Femur (tissue), 1 donor: ENCODE results near the gene RUNDC3A.
"Not testable (repeated sequence)": the region's sequence is repeated elsewhere in the genome, so short reads cannot be mapped to it uniquely, and the experiment has no call there.

Source experiments
- DNase-seq: peaks from one replicate; pipeline ENCODE4 v3.0.0-alpha.2; 2017

RUNDC3A gene

DNA sequence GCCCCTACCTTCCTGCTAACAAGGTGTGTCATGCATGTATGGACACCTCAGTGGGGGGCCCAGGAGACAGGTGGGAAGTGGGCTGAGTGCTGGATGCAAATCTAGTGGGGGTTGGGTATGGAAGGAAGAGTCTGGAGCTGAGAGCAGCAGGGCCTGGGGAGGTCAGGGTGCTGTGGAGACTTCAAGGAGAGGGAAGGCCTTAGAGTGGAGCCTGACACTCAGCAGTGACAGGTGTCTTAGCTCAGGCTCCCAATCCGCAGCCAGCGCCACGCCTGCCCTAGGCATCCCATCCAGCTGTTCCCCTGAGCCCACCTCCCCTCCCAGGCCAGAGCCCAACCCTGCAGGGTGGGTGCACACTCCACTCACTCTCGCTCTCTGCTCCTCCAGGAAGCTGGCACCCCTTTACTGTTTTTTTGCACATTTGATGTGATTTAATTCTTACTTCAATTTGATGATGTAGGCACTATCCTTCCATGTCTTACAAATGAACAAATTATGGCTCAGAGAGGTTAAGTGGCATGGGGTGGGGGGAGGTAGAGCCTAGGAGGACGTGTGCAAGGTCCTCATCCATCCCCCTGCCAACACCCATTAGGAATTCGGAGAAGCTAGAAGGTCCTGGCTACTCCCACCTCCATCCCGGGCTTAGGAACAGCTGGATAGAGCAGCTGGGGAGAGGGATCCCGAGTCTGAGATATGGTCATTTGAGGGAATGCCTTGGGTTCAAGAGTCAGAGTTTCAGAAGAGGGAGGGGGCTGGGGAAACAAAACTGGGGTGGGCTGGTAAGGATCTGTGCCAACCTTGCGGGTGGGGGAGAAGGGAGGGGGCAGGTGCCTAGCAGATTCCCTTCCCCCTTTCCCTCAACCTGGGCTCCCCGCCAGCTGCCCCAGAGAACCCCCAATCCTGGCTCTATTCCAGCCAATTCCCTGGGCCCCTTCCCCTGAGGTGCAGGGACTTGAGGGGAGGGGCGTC lies 53.2 kb downstream of the RUNDC3A start:
- peak; percentile 54 for DNase-seq

DNA sequence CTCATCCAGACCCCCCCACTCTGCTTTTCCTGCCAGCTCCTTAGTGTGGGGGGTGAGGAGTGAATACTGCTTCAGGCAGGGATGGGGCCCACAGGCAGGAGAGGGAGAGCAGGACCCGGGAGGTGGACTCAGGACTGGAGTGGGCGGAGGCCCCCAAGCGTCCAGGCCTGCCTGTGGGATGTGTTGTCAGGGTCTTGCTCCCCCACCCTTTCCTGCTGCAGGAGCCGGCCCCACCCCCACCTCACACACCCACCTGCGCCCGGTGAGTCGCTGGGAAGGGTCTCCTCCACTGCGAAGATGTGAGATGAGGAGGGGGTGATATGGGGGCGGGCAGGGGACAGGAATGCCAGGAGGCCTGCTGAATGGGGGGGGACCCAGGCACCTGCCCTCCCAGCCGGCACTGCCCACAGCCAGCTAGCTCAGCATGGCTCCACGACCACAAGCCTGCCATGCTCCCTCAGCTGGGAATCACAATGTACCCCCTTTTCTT lies 54.1 kb downstream of the RUNDC3A start:
- peak; percentile 49 for DNase-seq

DNA sequence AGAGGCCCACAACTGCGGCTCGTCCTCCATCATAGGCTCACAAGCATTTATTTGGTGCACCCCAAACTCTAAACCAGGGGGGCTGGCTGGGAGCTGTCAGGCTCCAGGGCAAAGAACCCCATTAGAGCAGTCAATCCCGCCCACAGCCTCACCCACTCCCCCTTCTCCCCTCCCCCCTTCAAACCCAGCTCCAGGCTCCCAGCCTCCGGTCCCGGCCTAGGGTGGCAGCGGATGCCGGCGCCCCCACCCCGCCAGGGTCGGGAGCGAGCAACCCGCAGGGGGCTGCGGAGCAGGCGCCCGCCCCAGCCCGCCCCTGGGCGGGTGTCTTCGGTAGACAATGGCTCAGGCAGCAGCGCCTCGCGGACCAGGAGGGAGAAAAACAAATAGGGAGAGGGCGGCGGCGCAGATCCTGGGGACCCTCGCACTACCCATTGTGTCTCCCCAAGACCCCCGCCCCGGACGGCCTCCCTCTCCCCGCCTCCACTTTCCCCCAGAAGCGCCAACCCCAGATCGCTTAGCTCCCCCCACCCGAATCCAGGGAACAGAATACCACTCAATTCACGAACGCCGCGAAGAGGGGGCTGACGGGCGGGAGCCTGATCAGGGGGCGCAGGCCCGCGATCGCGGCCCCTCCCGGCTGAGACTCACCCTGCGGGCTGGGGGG lies 54.7 kb downstream of the RUNDC3A start:
- peak; percentile 53 for DNase-seq

DNA sequence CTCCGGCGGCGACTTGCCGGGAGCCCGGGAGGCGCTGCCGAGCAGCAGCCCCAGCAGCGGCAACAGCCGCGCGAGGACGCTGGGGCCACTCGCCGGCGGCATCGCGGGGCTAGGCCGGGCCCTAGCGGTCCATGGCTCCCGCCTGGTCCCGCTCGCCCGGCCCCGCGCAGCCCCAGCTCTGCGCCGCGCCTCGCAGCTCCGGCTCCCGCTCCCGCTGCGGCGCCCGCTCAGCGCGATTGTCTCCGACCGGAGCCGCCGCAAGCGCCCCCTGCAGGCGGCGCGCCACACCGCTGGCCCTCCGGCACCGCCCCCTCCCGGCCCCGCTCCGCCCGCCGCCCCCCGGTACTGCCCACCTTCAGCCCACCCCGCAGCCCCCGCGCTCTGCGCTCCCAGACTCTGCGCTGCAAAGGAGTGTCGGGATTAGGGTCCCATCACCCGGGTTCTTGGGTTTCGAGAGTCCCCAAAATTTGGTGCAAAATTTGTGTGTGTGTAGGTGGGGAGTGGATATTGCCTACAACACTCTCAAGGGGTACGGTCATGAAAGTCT lies 55.3 kb downstream of the RUNDC3A start, which contains the start of gene FAM171A2:
Gene FAM171A2 (minus strand): TSS at position 241 of the 547 bp plus-strand sequence. CDS start 139 bp downstream, at position 102.
- DNase-seq, result peak; percentile 79

DNA sequence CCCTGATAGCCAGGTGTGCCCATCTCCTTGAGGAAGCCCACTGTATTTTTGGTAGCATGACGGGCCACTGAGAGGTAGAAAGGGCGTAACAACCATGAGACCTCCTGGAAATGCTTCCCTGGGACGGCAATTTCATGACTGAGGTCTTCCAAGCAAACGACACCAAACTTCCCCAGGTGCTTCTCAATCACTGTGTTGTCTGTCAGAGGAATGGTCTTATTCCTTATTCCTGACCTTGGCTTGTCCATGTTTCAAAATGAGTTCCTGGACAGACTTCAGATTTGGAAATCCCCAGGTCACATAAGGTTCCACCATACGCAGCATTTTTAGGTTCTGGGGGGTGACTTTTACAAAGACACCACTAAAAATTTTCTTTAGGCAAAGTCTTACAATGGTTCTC lies 56.6 kb downstream of the RUNDC3A start:
- not testable (repeated sequence) for DNase-seq

DNA sequence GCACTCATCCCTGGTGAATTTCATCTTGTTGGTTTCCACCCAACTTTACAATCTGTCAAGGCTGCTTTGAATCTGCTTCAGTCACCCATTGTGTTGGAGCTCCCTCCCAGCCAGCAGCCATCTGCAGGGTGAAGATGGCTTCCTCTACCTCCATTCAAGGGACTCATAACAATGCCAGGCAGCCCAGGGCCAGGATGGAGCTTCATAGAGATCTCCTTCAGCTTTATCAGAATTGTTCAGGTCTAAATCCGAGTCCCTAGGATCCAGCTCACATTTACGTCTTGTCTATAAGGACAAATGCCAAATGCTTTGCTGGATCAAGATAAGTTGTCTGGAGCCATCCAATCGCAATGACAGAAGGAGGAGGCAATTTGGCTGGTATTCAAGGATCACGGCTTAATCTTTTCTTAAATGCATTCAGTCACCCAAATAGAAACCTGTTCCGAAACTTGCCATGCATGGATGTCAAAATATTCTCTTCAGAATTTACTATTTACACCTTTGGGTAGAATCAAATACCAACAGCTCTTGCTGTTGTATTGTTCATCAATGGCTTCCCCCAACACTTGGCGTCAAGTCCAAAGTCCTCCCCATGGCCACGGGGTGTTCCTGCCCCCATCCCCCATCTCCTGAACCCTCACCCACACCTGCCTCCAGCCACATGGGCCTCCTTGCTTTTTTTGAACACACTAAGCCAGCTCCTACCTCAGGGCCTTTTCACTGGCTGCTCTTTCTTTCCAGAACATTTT lies 59.0 kb downstream of the RUNDC3A start:
- DNase-seq, result no peak
